CD4-positive, alpha-beta T cell treated with Interleukin-6 for 4 hours (primary cell): Measurements from ENCODE around the gene PLPP4.

Experiments used
- DNase-seq: peaks from one replicate; pipeline ENCODE4 v3.0.0-alpha.2; 2020; ENCODE audit warnings: mixed read lengths

The PLPP4 gene

GRCh38 chr10:120580918-120581895 is 124.2 kb downstream of the PLPP4 start:
- no peak for DNase-seq

GRCh38 chr10:120582753-120583152 is 125.7 kb downstream of the PLPP4 start:
- no peak for DNase-seq

GRCh38 chr10:120583424-120584108 is 126.5 kb downstream of the PLPP4 start:
- DNase-seq = no peak

GRCh38 chr10:120584786-120585185 is 127.8 kb downstream of the PLPP4 start:
- DNase-seq = no peak

GRCh38 chr10:120586471-120586872 is 129.4 kb downstream of the PLPP4 start:
- no peak for DNase-seq

GRCh38 chr10:120587061-120587460 is 130.0 kb downstream of the PLPP4 start:
- no peak for DNase-seq

GRCh38 chr10:120588311-120588710 is 131.3 kb downstream of the PLPP4 start:
- DNase-seq = no peak

- DNase-seq = no peak
Measured at GRCh38 chr10:120593693-120594092, 136.7 kb downstream of the PLPP4 start.

GRCh38 chr10:120597902-120598301 is 140.9 kb downstream of the PLPP4 start:
- no peak for DNase-seq

- DNase-seq = no peak
Measured at GRCh38 chr10:120598386-120598785, 141.4 kb downstream of the PLPP4 start.

GRCh38 chr10:120599200-120599724 is 142.2 kb downstream of the PLPP4 start:
- no peak for DNase-seq

- DNase-seq = no peak
Measured at GRCh38 chr10:120600871-120601649, 144.0 kb downstream of the PLPP4 start.

- DNase-seq = no peak
Measured at GRCh38 chr10:120601999-120602398, 145.0 kb downstream of the PLPP4 start.

- DNase-seq = no peak
Measured at GRCh38 chr10:120605410-120605809, 148.4 kb downstream of the PLPP4 start.

GRCh38 chr10:120606051-120606764 is 149.2 kb downstream of the PLPP4 start:
- DNase-seq = no peak

- DNase-seq = no peak
Measured at GRCh38 chr10:120607016-120607709, 150.1 kb downstream of the PLPP4 start.

GRCh38 chr10:120607710-120608703 is 151.0 kb downstream of the PLPP4 start:
- DNase-seq = no peak

GRCh38 chr10:120609006-120609405 is 152.0 kb downstream of the PLPP4 start:
- no peak for DNase-seq

GRCh38 chr10:120610791-120611190 is 153.8 kb downstream of the PLPP4 start:
- no peak for DNase-seq

- DNase-seq = no peak
Measured at GRCh38 chr10:120612756-120613155, 155.7 kb downstream of the PLPP4 start.
